RWPE2 (cell line): Measurements from ENCODE around the gene GFOD1.

ENCODE experiments used
- ATAC-seq: fragments of 200-7000 bp; cut with Tn5 transposase; 3 replicates; pipeline ENCODE4 v1.9.1; 2021; ENCODE audit warnings: low read depth
- DNase-seq: peaks from one replicate; pipeline ENCODE4 v3.0.0-alpha.2; 2020; ENCODE audit warnings: low spot score
- H3K27ac ChIP-seq: fragments of 450-650 bp; 2 replicates; pipeline ENCODE4 v1.5.1; 2017; ENCODE audit warnings: mild to moderate bottlenecking; ENCODE audit not compliant: poor library complexity, severe bottlenecking
- H3K27me3 ChIP-seq: fragments of 250-450 bp; sonication (Bioruptor Pico); 2 replicates; pipeline ENCODE4 v1.5.1; 2021; ENCODE audit warnings: mild to moderate bottlenecking, moderate library complexity; ENCODE audit not compliant: insufficient read depth, poor library complexity, severe bottlenecking
- H3K36me3 ChIP-seq: fragments of 250-450 bp; sonication (Bioruptor Pico); 2 replicates; pipeline ENCODE4 v1.5.1; 2020; ENCODE audit warnings: low read depth, mild to moderate bottlenecking, moderate library complexity
- H3K4me1 ChIP-seq: fragments of 250-450 bp; sonication (Bioruptor Pico); 2 replicates; pipeline ENCODE4 v1.5.1; 2021; ENCODE audit warnings: mild to moderate bottlenecking, moderate library complexity; ENCODE audit not compliant: insufficient read depth, poor library complexity, severe bottlenecking
- H3K4me3 ChIP-seq: fragments of 250-450 bp; sonication (Bioruptor Pico); 2 replicates; pipeline ENCODE4 v1.5.1; 2021; ENCODE audit warnings: mild to moderate bottlenecking, moderate library complexity; ENCODE audit not compliant: severe bottlenecking
- H3K9me3 ChIP-seq: fragments of 250-450 bp; sonication (Bioruptor Pico); 2 replicates; pipeline ENCODE4 v1.5.1; 2021; ENCODE audit warnings: mild to moderate bottlenecking, moderate library complexity; ENCODE audit not compliant: severe bottlenecking
- CTCF ChIP-seq: fragments of 450-650 bp; IDR thresholded peaks from one replicate; pipeline ENCODE4 v1.5.1; 2017; ENCODE audit warnings: mild to moderate bottlenecking, moderate library complexity; ENCODE audit not compliant: poor library complexity, severe bottlenecking

Gene GFOD1

DNA sequence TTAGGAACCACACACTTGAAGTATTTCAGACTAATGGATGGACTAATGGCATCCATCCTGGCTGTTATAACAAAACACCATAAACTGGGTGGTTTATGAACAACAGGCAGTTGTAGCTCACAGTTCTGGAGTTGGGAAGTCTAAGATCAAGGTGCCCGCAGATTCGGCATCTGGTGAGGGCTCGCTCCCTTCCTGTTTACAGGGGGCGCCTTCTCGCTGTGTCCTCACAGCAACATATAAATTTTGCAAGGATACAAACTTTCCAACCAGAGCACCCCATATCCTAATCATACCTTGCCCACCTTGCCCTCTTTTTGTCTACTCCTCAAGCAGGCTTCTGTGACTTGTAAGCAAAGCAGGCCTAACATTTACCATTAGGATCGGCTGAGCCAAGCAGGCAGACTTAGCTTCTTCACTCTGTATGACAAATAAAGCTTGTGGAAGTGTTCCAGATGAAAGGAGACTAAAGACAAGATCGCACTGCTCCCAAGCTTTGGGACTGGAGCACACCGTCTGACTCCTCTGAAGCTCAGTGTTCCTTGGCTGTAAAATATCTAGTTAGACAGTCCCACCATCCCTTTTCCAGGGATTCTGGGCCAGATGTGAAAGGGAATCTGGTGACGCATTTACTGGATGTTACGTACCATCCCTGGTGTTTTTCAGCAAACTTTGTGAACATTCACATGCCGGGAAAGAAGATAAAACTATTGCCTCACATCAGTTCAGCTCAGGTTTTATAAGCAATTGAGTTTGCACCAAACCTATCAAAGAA is 34.9 kb downstream of the GFOD1 start:
- Histone ChIP-seq H3K4me1 (peaks cover 42% of the 10 kb centered on the region), H3K9me3 (no peaks in the 10 kb centered on the region), H3K27ac (peak overlapping the region; percentile 83), H3K4me3 (no peak overlapping the region), H3K36me3 (peaks cover 11% of the 10 kb centered on the region; the same call in 1 of the 2 replicates), H3K27me3 (no peaks in the 10 kb centered on the region)
- DNase-seq, result no peak
- ATAC-seq, result no peak
- no peak for TF ChIP-seq CTCF

DNA sequence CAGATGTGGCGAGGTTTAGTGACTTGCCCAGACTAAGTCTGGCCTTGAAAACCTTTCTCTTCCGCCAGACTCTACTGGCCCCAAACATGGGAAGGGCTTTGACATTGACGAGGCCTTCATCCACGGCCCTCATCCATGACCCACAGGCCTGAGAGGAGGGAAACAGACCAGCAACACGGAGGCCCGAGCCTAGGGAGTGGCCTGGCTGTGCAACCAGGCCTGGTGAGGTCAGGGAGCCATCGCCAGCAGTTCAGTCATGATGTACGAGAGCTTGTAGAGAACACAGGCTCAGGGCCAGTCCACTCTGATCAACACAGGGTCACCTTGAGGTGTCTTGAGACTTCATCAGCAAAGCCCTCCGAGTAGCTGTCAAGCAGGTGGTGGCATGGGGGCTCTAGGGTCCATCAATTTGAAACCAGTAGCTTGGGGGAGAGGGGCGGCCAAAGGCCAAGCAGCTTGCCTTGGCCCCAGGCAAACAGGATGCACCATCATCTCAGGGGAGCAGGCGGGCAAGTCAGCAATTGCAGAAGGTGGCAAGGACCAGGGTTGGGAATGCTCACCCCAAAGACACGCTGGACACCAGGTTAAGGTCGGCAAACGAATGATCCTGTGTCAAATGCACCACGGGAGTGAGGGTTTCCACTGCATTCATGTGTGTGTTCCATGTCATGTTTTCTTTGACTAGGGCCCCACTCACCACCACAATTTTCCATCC is 36.1 kb downstream of the GFOD1 start:
- Histone ChIP-seq H3K27ac (no peak overlapping the region), H3K27me3 (no peaks in the 10 kb centered on the region), H3K4me3 (no peak overlapping the region), H3K4me1 (peaks cover 39% of the 10 kb centered on the region), H3K9me3 (no peaks in the 10 kb centered on the region), H3K36me3 (peaks cover 11% of the 10 kb centered on the region; the same call in 1 of the 2 replicates)
- ATAC-seq, result no peak
- no peak for DNase-seq
- no peak for TF ChIP-seq CTCF

DNA sequence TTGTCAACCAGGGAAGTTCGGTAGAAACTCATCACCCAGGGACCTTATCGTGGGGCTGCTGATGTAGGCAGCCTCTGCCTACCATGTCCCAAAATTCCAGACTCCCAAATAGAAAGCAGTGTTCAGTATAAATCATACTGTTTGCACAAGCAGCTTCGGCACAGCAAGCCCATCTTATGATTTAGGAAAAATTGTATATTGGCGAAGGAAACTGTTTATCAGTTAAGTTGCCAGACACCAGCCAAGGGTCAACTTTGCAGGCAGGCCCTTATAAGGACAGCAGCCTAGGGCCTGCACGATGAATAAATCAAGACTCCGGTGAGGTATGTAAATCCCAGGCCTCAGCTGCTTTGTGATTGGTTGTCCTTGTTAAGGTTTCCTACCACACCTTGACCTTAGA is 36.8 kb downstream of the GFOD1 start:
- Histone ChIP-seq H3K27me3 (no peaks in the 10 kb centered on the region), H3K36me3 (peaks cover 11% of the 10 kb centered on the region; the same call in 1 of the 2 replicates), H3K4me3 (no peak overlapping the region), H3K4me1 (peaks cover 39% of the 10 kb centered on the region), H3K9me3 (no peaks in the 10 kb centered on the region), H3K27ac (no peak overlapping the region)
- ATAC-seq (no peak), DNase-seq (no peak)
- no peak for TF ChIP-seq CTCF

GRCh38 chr6:13447949-13448724 is 39.3 kb downstream of the GFOD1 start:
- H3K9me3 ChIP-seq, result no peaks in the 10 kb centered on the region
- no peak for DNase-seq

More at GRCh38 chr6:13447949-13448724, 39.3 kb downstream of the GFOD1 start:
- Histone ChIP-seq H3K4me3 (no peak overlapping the region), H3K27ac (peak overlapping the region; percentile 5), H3K27me3 (no peaks in the 10 kb centered on the region), H3K36me3 (peaks cover 11% of the 10 kb centered on the region; the same call in 1 of the 2 replicates), H3K4me1 (peaks cover 27% of the 10 kb centered on the region)
- no peak for TF ChIP-seq CTCF
- ATAC-seq, result 0 out of 3 replicates have a peak, but pooled peaks have one; percentile 17
